K562 (cell line): ENCODE results near the gene TAS2R40.

Source experiments
- CHCHD3 ChIP-seq: fragments of 250-450 bp; sonication (Bioruptor Pico); IDR thresholded peaks from 2 replicates; pipeline ENCODE4 v2.1.2; 2022; ENCODE audit warnings: mild to moderate bottlenecking
- CHD2 ChIP-seq: IDR thresholded peaks from 2 replicates; pipeline ENCODE4 v1.6.1; 2011; ENCODE audit warnings: low read depth, low read length
- DNMT1 ChIP-seq: fragments of 450-650 bp; IDR thresholded peaks from 2 replicates; pipeline ENCODE4 v1.6.1; 2016; ENCODE audit warnings: antibody characterized with exemption, mild to moderate bottlenecking
- E2F6 ChIP-seq, 2 experiments: IDR thresholded peaks; 2 replicates each; pipeline ENCODE4 v1.6.1; 2011; ENCODE audit warnings: borderline replicate concordance in 1 of 2, control low read depth in 1 of 2, low read depth in 1 of 2, low read length in 1 of 2, mild to moderate bottlenecking in 1 of 2, mixed read lengths in 1 of 2, moderate library complexity in 1 of 2; ENCODE audit not compliant: insufficient read depth in 1 of 2, insufficient read length in 1 of 2, poor library complexity in 1 of 2, severe bottlenecking in 1 of 2; ENCODE audit errors: extremely low read depth in 1 of 2
- EZH2 ChIP-seq: IDR thresholded peaks from 2 replicates; pipeline ENCODE4 v1.6.1; 2012; ENCODE audit warnings: low read depth, mild to moderate bottlenecking, inconsistent platforms, low read length, borderline replicate concordance
- LCOR ChIP-seq: sonication (generic); formaldehyde crosslinking; IDR thresholded peaks from 2 replicates; pipeline ENCODE4 v1.8.0; 2022; ENCODE audit warnings: mild to moderate bottlenecking, missing genetic modification reagents
- RAD21 ChIP-seq, 2 experiments: fragments of 250-450 bp in 1 of 2; fragments of 450-650 bp in 1 of 2; sonication (Bioruptor Pico) in 1 of 2; formaldehyde crosslinking in 1 of 2; IDR thresholded peaks in 1 of 2; conservative IDR thresholded peaks in 1 of 2; 2 replicates each; pipeline versions ENCODE4 v1.4.0 to v1.8.0; 2020 to 2022; ENCODE audit warnings: mild to moderate bottlenecking in 2 of 2, moderate library complexity in 1 of 2
- STAT5B ChIP-seq: fragments of 250-450 bp; sonication (Bioruptor Pico); IDR thresholded peaks from 2 replicates; pipeline ENCODE4 v1.8.0; 2021; ENCODE audit warnings: mild to moderate bottlenecking, inconsistent platforms
- ZNF77 ChIP-seq: fragments of 250-450 bp; sonication (Bioruptor Pico); IDR thresholded peaks from 2 replicates; pipeline ENCODE4 v1.5.0; 2020
- ZZZ3 ChIP-seq: fragments of 450-650 bp; IDR thresholded peaks from 2 replicates; pipeline ENCODE4 v1.6.1; 2016; ENCODE audit warnings: antibody characterized with exemption, mild to moderate bottlenecking, moderate library complexity
- TF ChIP-seq, protein P1 (sequence below), 3 experiments: IDR thresholded peaks in 2 of 3; conservative IDR thresholded peaks in 1 of 3; 2 replicates each; pipeline ENCODE4 v1.5.1; 2011 to 2012; ENCODE audit warnings: low read length in 3 of 3, mild to moderate bottlenecking in 3 of 3, control low read depth in 2 of 3, improper control_type of control experiment in 1 of 3, inconsistent platforms in 1 of 3, low read depth in 1 of 3, mixed read lengths in 1 of 3, moderate library complexity in 1 of 3; ENCODE audit not compliant: insufficient read depth in 2 of 3
- TF ChIP-seq, protein P2 (sequence below): fragments of 450-650 bp; IDR thresholded peaks from 2 replicates; pipeline ENCODE4 v1.6.1; 2017; ENCODE audit warnings: mild to moderate bottlenecking, moderate library complexity

DNA sequence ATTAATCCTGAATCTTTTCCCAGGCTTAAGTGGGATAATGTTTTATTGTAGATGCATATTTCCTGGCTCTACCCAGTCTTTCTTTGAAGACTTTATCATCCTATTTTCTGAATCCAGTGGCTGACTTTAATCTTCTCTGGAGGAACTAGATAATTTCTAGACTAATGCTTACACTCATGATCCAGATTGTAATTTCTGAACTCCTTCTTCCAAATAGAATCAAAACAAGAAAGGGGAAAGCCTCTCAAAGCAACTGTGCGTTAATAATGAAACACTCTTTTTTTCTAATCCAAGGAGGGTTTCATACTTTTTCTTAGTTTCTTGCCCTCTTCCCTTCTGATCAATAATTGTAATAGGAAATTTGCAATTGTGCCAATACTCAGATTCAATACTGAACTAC lies 49.4 kb downstream of the TAS2R40 start:
- TF ChIP-seq LCOR: no peak
- TF ChIP-seq, protein P1, sequence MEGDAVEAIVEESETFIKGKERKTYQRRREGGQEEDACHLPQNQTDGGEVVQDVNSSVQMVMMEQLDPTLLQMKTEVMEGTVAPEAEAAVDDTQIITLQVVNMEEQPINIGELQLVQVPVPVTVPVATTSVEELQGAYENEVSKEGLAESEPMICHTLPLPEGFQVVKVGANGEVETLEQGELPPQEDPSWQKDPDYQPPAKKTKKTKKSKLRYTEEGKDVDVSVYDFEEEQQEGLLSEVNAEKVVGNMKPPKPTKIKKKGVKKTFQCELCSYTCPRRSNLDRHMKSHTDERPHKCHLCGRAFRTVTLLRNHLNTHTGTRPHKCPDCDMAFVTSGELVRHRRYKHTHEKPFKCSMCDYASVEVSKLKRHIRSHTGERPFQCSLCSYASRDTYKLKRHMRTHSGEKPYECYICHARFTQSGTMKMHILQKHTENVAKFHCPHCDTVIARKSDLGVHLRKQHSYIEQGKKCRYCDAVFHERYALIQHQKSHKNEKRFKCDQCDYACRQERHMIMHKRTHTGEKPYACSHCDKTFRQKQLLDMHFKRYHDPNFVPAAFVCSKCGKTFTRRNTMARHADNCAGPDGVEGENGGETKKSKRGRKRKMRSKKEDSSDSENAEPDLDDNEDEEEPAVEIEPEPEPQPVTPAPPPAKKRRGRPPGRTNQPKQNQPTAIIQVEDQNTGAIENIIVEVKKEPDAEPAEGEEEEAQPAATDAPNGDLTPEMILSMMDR (IDR thresholded peaks at IDR 0.05 in 2 of 3, conservative IDR thresholded peaks at IDR 0.05 in 1 of 3; ENCODE audit: insufficient read depth in 2 of 3, low read depth in 1 of 3, low read length in 3 of 3): no peak
- no peak for TF ChIP-seq DNMT1
- no peak for TF ChIP-seq CHCHD3 (CRISPR knock-in tag)
- TF ChIP-seq E2F6 (IDR thresholded peaks at IDR 0.05; ENCODE audit: borderline replicate concordance in 1 of 2, extremely low read depth in 1 of 2, insufficient read depth in 1 of 2, insufficient read length in 1 of 2, low read depth in 1 of 2, low read length in 1 of 2, poor library complexity in 1 of 2, severe bottlenecking in 1 of 2): no peak
- TF ChIP-seq CHD2: no peak
- TF ChIP-seq ZZZ3: no peak
- no peak for TF ChIP-seq EZH2
- no peak for TF ChIP-seq ZNF77 (CRISPR knock-in tag)
- TF ChIP-seq STAT5B: no peak
- no peak for TF ChIP-seq RAD21 (CRISPR knock-in tag; conservative IDR thresholded peaks at IDR 0.05 in 1 of 2, IDR thresholded peaks at IDR 0.05 in 1 of 2)
- TF ChIP-seq, protein P2, sequence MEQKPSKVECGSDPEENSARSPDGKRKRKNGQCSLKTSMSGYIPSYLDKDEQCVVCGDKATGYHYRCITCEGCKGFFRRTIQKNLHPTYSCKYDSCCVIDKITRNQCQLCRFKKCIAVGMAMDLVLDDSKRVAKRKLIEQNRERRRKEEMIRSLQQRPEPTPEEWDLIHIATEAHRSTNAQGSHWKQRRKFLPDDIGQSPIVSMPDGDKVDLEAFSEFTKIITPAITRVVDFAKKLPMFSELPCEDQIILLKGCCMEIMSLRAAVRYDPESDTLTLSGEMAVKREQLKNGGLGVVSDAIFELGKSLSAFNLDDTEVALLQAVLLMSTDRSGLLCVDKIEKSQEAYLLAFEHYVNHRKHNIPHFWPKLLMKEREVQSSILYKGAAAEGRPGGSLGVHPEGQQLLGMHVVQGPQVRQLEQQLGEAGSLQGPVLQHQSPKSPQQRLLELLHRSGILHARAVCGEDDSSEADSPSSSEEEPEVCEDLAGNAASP: no peak
